Activated CD8-positive, alpha-beta memory T cell treated with anti-CD3 and anti-CD28 coated beads for 24 hours (primary cell): Measurements from ENCODE around the gene SCAP.

Experiments used
- DNase-seq: peaks from one replicate; pipeline ENCODE4 v3.0.0-alpha.2; 2020

SCAP gene

DNA sequence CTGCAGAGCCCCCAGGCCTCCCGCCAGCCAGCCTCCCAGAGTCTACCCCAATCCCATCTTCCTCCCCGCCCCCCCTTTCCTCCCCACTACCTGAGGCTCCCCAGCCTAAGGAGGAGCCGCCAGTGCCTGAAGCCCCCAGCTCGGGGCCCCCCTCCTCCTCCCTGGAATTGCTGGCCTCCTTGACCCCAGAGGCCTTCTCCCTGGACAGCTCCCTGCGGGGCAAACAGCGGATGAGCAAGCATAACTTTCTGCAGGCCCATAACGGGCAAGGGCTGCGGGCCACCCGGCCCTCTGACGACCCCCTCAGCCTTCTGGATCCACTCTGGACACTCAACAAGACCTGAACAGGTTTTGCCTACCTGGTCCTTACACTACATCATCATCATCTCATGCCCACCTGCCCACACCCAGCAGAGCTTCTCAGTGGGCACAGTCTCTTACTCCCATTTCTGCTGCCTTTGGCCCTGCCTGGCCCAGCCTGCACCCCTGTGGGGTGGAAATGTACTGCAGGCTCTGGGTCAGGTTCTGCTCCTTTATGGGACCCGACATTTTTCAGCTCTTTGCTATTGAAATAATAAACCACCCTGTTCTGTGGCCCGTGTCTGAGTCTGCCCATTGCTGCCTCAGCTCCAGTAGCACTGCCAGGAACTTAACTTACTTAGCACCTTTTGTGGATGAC is 62.8 kb downstream of the SCAP start:
- DNase-seq = no peak

GRCh38 chr3:47412453-47412756 is 63.3 kb downstream of the SCAP start:
- DNase-seq = no peak

DNA sequence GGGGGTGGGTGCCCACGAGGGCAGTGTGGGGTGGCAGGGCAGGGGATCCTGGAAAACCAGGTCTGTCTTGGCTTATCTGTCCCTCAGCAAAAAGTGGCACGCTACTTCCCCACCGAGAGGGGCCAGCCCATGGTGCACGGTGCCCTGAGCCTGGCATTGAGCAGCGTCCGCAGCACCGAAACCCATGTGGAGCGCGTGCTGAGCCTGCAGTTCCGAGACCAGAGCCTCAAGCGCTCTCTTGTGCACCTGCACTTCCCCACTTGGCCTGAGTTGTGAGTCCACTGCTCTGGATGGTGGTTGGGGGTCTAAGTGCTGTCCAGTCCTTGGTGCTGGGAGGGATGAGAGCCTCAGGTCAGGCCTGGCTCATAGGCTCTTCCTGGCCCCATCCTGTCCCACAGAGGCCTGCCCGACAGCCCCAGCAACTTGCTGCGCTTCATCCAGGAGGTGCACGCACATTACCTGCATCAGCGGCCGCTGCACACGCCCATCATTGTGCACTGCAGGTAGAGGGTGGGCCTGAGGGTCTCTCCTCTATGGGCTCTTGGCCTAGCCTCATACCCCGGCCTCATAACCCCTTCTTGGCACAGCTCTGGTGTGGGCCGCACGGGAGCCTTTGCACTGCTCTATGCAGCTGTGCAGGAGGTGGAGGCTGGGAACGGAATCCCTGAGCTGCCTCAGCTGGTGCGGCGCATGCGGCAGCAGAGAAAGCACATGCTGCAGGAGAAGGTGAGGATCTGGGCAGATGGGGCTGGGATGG is 63.9 kb downstream of the SCAP start:
- DNase-seq = no peak

DNA sequence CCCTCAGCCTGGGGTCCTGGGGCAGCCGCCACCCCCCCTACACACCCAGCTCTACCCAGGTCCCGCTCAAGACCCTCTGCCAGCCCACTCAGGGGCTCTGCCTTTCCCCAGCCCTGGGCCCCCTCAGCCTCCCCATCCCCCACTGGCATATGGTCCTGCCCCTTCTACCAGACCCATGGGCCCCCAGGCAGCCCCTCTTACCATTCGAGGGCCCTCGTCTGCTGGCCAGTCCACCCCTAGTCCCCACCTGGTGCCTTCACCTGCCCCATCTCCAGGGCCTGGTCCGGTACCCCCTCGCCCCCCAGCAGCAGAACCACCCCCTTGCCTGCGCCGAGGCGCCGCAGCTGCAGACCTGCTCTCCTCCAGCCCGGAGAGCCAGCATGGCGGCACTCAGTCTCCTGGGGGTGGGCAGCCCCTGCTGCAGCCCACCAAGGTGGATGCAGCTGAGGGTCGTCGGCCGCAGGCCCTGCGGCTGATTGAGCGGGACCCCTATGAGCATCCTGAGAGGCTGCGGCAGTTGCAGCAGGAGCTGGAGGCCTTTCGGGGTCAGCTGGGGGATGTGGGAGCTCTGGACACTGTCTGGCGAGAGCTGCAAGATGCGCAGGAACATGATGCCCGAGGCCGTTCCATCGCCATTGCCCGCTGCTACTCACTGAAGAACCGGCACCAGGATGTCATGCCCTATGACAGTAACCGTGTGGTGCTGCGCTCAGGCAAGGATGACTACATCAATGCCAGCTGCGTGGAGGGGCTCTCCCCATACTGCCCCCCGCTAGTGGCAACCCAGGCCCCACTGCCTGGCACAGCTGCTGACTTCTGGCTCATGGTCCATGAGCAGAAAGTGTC is 64.7 kb downstream of the SCAP start:
- no peak for DNase-seq

DNA sequence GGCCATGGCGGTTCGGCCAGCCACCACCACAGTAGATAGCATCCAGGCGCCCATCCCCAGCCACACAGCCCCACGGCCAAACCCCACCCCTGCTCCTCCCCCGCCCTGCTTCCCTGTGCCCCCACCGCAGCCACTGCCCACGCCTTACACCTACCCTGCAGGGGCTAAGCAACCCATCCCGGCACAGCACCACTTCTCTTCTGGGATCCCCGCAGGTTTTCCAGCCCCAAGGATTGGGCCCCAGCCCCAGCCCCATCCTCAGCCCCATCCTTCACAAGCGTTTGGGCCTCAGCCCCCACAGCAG is 65.4 kb downstream of the SCAP start:
- no peak for DNase-seq

DNA sequence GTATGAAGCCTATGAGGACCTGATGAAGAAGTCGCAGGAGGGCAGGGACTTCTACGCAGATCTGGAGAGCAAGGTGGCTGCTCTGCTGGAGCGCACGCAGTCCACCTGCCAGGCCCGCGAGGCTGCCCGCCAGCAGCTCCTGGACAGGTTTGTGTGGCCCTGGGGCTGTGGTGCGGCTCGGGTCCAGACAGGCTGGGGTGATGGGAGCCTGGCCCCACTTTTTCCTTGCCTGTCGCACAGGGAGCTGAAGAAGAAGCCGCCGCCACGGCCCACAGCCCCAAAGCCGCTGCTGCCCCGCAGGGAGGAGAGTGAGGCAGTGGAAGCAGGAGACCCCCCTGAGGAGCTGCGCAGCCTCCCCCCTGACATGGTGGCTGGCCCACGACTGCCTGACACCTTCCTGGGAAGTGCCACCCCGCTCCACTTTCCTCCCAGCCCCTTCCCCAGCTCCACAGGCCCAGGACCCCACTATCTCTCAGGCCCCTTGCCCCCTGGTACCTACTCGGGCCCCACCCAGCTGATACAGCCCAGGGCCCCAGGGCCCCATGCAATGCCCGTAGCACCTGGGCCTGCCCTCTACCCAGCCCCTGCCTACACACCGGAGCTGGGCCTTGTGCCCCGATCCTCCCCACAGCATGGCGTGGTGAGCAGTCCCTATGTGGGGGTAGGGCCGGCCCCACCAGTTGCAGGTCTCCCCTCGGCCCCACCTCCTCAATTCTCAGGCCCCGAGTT is 65.9 kb downstream of the SCAP start:
- DNase-seq = no peak

- no peak for DNase-seq
These were observed 66.5 kb downstream of the SCAP start for GRCh38 chr3:47409284-47409683.

DNA sequence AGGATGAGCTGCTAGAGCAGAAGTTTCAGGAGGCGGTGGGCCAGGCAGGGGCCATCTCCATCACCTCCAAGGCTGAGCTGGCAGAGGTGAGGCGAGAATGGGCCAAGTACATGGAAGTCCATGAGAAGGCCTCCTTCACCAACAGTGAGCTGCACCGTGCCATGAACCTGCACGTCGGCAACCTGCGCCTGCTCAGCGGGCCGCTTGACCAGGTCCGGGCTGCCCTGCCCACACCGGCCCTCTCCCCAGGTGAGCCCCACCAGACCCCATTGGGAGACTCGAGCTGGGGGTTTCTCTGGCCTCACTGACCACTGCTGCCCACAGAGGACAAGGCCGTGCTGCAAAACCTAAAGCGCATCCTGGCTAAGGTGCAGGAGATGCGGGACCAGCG is 66.9 kb downstream of the SCAP start:
- no peak for DNase-seq

DNA sequence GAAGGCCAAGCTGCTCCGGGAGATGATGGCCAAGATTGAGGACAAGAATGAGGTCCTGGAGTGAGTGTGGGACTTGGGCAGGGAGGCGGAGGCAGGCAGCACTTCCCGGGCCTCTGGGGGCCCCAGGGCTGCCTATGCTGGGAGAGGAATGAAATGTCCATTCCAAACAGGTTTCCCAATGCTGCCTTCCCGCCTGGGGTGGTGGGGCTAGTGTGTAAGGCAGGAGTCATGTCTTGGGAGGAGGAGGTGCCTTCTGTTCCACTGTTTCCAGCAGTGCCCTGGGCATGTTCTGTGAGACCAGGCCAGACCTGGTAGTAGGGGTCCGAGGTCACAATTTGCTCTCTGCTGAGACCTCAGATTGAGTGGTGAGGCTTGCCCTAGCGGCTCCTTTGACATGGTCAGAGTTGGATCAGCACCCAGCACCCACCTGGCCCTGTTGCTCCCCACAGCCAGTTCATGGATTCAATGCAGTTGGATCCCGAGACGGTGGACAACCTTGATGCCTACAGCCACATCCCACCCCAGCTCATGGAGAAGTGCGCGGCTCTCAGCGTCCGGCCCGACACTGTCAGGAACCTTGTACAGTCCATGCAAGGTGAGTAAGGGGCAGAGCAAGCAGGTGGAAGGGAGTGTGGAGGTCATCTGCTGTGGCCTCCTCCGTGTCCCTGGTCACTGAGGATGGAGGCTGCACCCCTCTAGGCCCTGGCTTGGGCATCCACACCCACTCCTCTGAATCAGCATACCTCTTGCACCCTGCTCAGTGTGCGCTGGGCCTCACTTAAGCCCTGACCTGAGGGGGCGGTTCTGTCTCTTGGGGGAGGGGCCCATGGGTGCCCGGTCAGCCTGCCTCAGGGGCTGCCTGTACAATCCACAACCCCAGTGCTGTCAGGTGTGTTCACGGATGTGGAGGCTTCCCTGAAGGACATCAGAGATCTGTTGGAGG is 67.6 kb downstream of the SCAP start:
- no peak for DNase-seq

- DNase-seq = no peak
These were observed 68.5 kb downstream of the SCAP start for GRCh38 chr3:47407237-47407636.

DNA sequence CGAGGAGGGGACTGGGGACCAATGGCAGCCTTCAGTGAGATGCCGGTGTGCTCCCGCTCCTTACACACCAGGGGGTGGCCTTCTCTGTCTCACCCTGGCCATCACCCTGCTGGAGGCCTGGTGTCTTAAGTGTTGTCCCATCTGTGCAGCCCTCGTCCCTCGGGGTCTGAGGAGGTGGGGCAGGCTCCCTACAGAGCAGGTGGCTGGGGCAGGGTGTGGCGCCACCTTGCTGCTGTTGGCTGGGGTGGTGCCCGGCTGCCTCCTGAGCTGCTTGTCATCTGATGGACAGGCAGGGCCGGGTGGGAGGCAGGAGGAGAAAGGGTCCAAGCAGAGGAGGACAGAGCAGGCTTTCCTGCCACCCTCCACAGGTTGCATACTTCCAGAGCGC is 69.0 kb downstream of the SCAP start:
- no peak for DNase-seq

GRCh38 chr3:47405820-47406761 is 69.7 kb downstream of the SCAP start:
- no peak for DNase-seq

GRCh38 chr3:47404955-47405790 is 70.6 kb downstream of the SCAP start:
- no peak for DNase-seq

DNA sequence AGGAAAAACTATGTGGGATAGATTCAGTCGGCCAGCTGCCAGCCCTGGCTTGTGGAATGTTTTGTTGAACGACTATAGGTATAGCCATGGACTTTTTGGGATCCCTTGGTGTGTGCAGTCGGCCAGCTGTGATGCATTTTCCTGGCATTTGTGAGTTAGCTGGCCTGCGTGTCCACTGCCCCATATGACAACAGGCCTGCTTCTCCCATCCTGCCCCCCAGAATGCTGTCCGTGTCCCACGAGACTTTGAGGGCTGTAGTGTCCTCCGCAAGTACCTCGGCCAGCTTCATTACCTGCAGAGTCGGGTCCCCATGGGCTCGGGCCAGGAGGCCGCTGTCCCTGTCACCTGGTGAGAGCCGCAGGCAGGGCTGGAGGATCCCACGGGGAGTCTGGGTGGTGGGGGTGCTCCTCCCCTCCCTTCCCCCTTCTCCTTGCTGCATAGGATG is 71.3 kb downstream of the SCAP start:
- no peak for DNase-seq

GRCh38 chr3:47399531-47400270 is 76.0 kb downstream of the SCAP start:
- DNase-seq = no peak

- DNase-seq = no peak
These were observed 76.7 kb downstream of the SCAP start for GRCh38 chr3:47399016-47399415.

DNA sequence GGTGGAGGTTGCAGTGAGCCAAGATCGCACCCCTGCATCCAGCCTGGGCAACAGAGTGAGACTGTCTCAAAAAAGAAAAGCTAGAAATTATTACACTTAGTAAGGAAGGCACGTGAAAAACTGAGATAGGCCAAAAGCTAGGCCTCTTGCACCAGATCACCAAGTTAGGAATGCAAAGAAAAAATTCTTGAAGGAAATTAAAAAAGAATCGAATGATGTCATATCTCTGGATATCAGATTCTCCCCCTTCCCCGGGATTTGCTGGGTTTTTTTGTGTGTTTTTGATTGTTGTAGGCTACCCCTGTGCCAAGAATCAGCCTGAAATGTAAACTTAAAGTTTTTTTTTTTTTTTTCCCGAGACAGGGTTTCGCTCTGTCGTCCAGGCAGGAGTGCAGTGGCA is 77.5 kb downstream of the SCAP start:
- no peak for DNase-seq

- DNase-seq = no peak
These were observed 80.9 kb downstream of the SCAP start for GRCh38 chr3:47394881-47395280.

DNA sequence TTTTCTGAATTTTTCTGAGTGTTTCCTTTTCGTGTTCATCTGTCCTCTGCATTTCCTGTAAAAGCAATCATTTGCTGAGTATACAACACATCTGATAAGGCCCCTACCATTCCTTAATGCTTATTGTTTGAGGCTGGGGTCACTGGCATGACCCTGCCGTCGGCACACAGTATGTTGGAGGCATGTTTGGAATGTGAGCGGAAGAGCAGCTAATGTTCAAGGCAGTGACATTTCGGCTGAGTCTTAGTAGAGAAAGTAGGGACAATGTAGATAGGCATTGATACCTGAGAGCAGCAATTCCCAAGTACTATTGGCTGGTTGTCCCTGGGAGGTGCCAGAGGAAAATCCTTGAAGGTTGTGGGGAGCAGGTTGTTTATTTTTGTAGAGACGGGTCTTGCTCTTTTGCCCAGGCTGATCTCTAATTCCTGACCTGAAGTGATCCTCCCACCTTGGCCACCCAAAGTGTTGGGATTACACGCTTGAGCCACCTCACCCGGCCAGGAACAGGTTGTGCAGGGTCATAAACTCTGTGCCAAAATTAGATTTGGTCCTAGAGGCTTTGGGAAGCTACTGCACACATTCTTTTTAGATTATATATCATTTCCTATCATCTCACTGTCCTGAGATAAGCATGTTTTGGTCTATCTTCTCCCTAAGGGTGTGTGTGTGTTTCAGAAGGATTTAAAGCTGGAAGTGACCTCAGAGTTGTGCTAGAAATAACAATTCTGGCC is 81.4 kb downstream of the SCAP start:
- DNase-seq = no peak
